ENCODE results near the gene IL23A. TPM values are rescaled to one million over a fixed set of nuclear protein-coding genes. Genes with fewer than 3 reads are reported as not detected.

IL23A gene, protein sequence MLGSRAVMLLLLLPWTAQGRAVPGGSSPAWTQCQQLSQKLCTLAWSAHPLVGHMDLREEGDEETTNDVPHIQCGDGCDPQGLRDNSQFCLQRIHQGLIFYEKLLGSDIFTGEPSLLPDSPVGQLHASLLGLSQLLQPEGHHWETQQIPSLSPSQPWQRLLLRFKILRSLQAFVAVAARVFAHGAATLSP
- 16.3 and 18.3 TPM in 2 replicates for total RNA-seq (2014; rRNA removed; shearing (Covaris generic))
- total RNA-seq (2022) = 9.8 and 12.7 TPM in 2 replicates
- percentile 71 among the genes with signal in this experiment for Bru-seq, nascent RNA
- BruChase-seq, experiment 1, labeled RNA remaining after a 6-hour chase = percentile 54 among the genes with signal in this experiment
- percentile 67 among the genes with signal in this experiment for BruChase-seq, experiment 2, labeled RNA remaining after a 2-hour chase
- long read RNA-seq, partial matches to known transcripts = 3 of 8 reads
- long read RNA-seq, other reads (novel, unspliced or antisense) = 2 of 8 reads

GRCh38 chr12:56338308-56339157 lies at the start of gene IL23A:
Gene IL23A, plus strand, starts transcription at chr12:56338884. Its CDS starts 161 bp downstream, at chr12:56339045.
- TF ChIP-seq EZH2phosphoT487 (IDR thresholded peaks at IDR 0.05; ENCODE audit: borderline replicate concordance, low read depth, low read length) = no peak
- TF ChIP-seq, protein P1, sequence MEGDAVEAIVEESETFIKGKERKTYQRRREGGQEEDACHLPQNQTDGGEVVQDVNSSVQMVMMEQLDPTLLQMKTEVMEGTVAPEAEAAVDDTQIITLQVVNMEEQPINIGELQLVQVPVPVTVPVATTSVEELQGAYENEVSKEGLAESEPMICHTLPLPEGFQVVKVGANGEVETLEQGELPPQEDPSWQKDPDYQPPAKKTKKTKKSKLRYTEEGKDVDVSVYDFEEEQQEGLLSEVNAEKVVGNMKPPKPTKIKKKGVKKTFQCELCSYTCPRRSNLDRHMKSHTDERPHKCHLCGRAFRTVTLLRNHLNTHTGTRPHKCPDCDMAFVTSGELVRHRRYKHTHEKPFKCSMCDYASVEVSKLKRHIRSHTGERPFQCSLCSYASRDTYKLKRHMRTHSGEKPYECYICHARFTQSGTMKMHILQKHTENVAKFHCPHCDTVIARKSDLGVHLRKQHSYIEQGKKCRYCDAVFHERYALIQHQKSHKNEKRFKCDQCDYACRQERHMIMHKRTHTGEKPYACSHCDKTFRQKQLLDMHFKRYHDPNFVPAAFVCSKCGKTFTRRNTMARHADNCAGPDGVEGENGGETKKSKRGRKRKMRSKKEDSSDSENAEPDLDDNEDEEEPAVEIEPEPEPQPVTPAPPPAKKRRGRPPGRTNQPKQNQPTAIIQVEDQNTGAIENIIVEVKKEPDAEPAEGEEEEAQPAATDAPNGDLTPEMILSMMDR (conservative IDR thresholded peaks at IDR 0.05; ENCODE audit: low read length) = no peak
- Histone ChIP-seq H3K4me3 (ENCODE audit: low read depth, low read length, poor library complexity, severe bottlenecking) (peak within 1 kb of the TSS; percentile 65), H3K4me2 (ENCODE audit: low read length) (peak within 1 kb of the TSS; percentile 92), H3K9me2 (ENCODE audit: insufficient read depth, low read length) (no peaks in the 10 kb centered on the region), H3K9me3 (ENCODE audit: low read length) (no peaks in the 10 kb centered on the region), H3K27ac (ENCODE audit: low read depth, low read length, poor library complexity, severe bottlenecking) (peak within 1 kb of the TSS; percentile 85), H2AFZ (ENCODE audit: low read length) (peak within 1 kb of the TSS; percentile 33; the same call in 1 of the 2 replicates), H3K36me3 (ENCODE audit: insufficient read depth, low read length) (peaks cover 27% of the 10 kb centered on the region), H3K4me1 (ENCODE audit: insufficient read depth, low read length, poor library complexity, severe bottlenecking) (peaks cover 60% of the 10 kb centered on the region), H4K20me1 (ENCODE audit: insufficient read depth, low read length) (no peaks in the 10 kb centered on the region), H3K79me2 (ENCODE audit: insufficient read depth, low read depth, low read length) (peaks cover 10% of the 10 kb centered on the region; the same call in 1 of the 2 replicates)
- ChIA-PET POLR2A (interaction anchor here (0.7 to 9.4 kb wide), 20 partner anchors 10 to 133 kb away, joined by 3 to 70 read pairs (median 5); partner anchors contain the start of genes CNPY2, RNF41, SPRYD4 and STAT2), CTCF (ENCODE audit: unreplicated experiment) (interaction anchor here (0.6 to 1.5 kb wide), 4 partner anchors 20 to 79 kb away, joined by 4 to 6 read pairs (median 4); partner anchors contain the start of gene STAT2)
- DNase-seq (ENCODE audit: low spot score) = peak; percentile 80
- intact Hi-C loops (cut with micrococcal nuclease; ENCODE audit: unreplicated experiment) = loop anchor here (2.0 kb wide), 2 partner anchors 22 to 36 kb away; partner anchors contain the start of gene STAT2
- no TSS peak for BruUV-seq (replicated peaks)

- H3K79me2 ChIP-seq (ENCODE audit: insufficient read depth, low read depth, low read length) = peaks cover 93% of the 10 kb centered on the region
- no peaks in the 10 kb centered on the region for H3K9me2 ChIP-seq (ENCODE audit: insufficient read depth, low read length)
- ChIA-PET POLR2A (no interaction called here), CTCF (ENCODE audit: unreplicated experiment) (no interaction called here)
- 0 out of 2 replicates have a peak, but pooled peaks cover 6% of the 10 kb centered on the region for H4K20me1 ChIP-seq (ENCODE audit: insufficient read depth, low read length)
- H3K36me3 ChIP-seq (ENCODE audit: insufficient read depth, low read length) = peaks cover 86% of the 10 kb centered on the region
- H2AFZ ChIP-seq (ENCODE audit: low read length) = no peak overlapping the region
- BruUV-seq (replicated peaks) = no TSS peak
- intact Hi-C loops (cut with micrococcal nuclease; ENCODE audit: unreplicated experiment) = no loop called here
- H3K4me2 ChIP-seq (ENCODE audit: low read length) = no peak overlapping the region
- no peak overlapping the region for H3K27ac ChIP-seq (ENCODE audit: low read depth, low read length, poor library complexity, severe bottlenecking)
- H3K4me3 ChIP-seq (ENCODE audit: low read depth, low read length, poor library complexity, severe bottlenecking) = no peak overlapping the region
- H3K4me1 ChIP-seq (ENCODE audit: insufficient read depth, low read length, poor library complexity, severe bottlenecking) = peaks cover 35% of the 10 kb centered on the region
- TF ChIP-seq EZH2phosphoT487 (IDR thresholded peaks at IDR 0.05; ENCODE audit: borderline replicate concordance, low read depth, low read length) = no peak
- TF ChIP-seq, protein P1 (conservative IDR thresholded peaks at IDR 0.05; ENCODE audit: low read length) = no peak
- DNase-seq (ENCODE audit: low spot score) = no peak
- H3K9me3 ChIP-seq (ENCODE audit: low read length) = no peaks in the 10 kb centered on the region
Measured at GRCh38 chr12:56293795-56294194, 44.9 kb upstream of the IL23A start.

All from OCI-LY7 (cell line).